Measurements from ENCODE around the gene RPA1.

- TF ChIP-seq CTCF (IDR thresholded peaks at IDR 0.05; ENCODE audit: low read depth, low read length): peak; percentile 49
- TF ChIP-seq MYC (IDR thresholded peaks at IDR 0.05; ENCODE audit: low read depth, low read length): no peak
- TF ChIP-seq POLR2A (IDR thresholded peaks at IDR 0.05; ENCODE audit: extremely low read depth, insufficient read length): no peak
- TF ChIP-seq MAX (IDR thresholded peaks at IDR 0.05; ENCODE audit: low read depth, low read length): no peak
Measured at GRCh38 chr17:1908699-1909309, 79.0 kb downstream of the RPA1 start.

Measured in NB4 (cell line).